K562 (cell line): ENCODE data around the gene SHISA8. TPM values are rescaled to one million over a fixed set of nuclear protein-coding genes. Genes with fewer than 3 reads are reported as not detected.

Experiments used
- ATAC-seq: fragments of 200-7000 bp; cut with Tn5 transposase; 3 replicates; pipeline ENCODE4 v1.9.1; 2020; ENCODE audit warnings: moderate library complexity
- BruUV-seq: library from RNA; stranded (reverse); fragments of 400-500 nt; replicated peaks from 2 replicates; lab custom pipeline; 2021; lab: Mats Ljungman, UMichigan
- CTCF ChIA-PET: fragments of 300-600 bp; formaldehyde crosslinking; extraction: SDS; loops from one replicate; lab custom pipeline; 2021; ENCODE audit warnings: low intra/inter-chr PET ratio; lab: Yijun Ruan, JAX
- POLR2A ChIA-PET: fragments of 300-600, 350-650 bp; sonication (Branson Sonifier 250); formaldehyde crosslinking; extraction: SDS; loops from one replicate; lab custom pipeline; 2021; ENCODE audit warnings: antibody characterized with exemption, inconsistent platforms; lab: Yijun Ruan, JAX
- DNase-seq, 4 experiments: peaks; one replicate each; pipeline versions ENCODE4 v3.0.0 to v3.0.0-alpha.2; 2011 to 2018; ENCODE audit warnings: low spot score in 3 of 4, mixed read lengths in 3 of 4; ENCODE audit errors: extremely low read depth in 1 of 4
- FAIRE-seq: peaks from 2 replicates; lab custom pipeline; 2011; peaks lifted over from hg19 to GRCh38; lab: Jason Lieb, UNC
- H2AFZ ChIP-seq: 2 replicates; pipeline ENCODE4 v1.6.0; 2011; ENCODE audit warnings: low read depth, low read length, control low read depth, inconsistent platforms
- H3K27ac ChIP-seq: fragments of 200-600 bp; 3 replicates; pipeline ENCODE4 v1.8.0; 2011; ENCODE audit warnings: low read depth, mild to moderate bottlenecking, control low read depth, inconsistent platforms, low read length, moderate library complexity, mixed read lengths; ENCODE audit errors: extremely low read depth
- H3K27me3 ChIP-seq, 2 experiments: fragments of 300-600 bp in 1 of 2; 2 replicates in 1 of 2; 3 replicates in 1 of 2; pipeline versions ENCODE4 v1.6.0 to v1.8.0; 2011; ENCODE audit warnings: inconsistent platforms in 2 of 2, low read length in 2 of 2, mild to moderate bottlenecking in 1 of 2, mixed read lengths in 1 of 2, moderate library complexity in 1 of 2; ENCODE audit not compliant: control insufficient read depth in 2 of 2, insufficient read depth in 2 of 2
- H3K36me3 ChIP-seq: fragments of 300-600 bp; 3 replicates; pipeline ENCODE4 v1.8.0; 2011; ENCODE audit warnings: mild to moderate bottlenecking, low read length, inconsistent platforms; ENCODE audit not compliant: control insufficient read depth, insufficient read depth
- H3K4me1 ChIP-seq, 2 experiments: fragments of 200-600 bp in 1 of 2; replicated peaks in 1 of 2; 2 replicates in 1 of 2; 3 replicates in 1 of 2; pipeline versions ENCODE4 v1.5.1 to v1.8.0; 2011; ENCODE audit warnings: inconsistent platforms in 2 of 2, low read length in 2 of 2, mild to moderate bottlenecking in 1 of 2, mixed read lengths in 1 of 2, moderate library complexity in 1 of 2; ENCODE audit not compliant: control insufficient read depth in 2 of 2, insufficient read depth in 2 of 2
- H3K4me2 ChIP-seq: 2 replicates; pipeline ENCODE4 v1.6.1; 2011; ENCODE audit warnings: low read length, control low read depth, inconsistent platforms, mixed read lengths; ENCODE audit not compliant: insufficient read depth
- H3K4me3 ChIP-seq: fragments of 200-600 bp; sonication (generic), shearing (Covaris generic); 2 replicates; pipeline ENCODE4 v1.5.1; 2016; ENCODE audit warnings: control low read depth, inconsistent platforms
- H3K79me2 ChIP-seq: fragments of 200-600 bp; 3 replicates; pipeline ENCODE4 v1.8.0; 2011; ENCODE audit warnings: low read length, inconsistent platforms; ENCODE audit not compliant: control insufficient read depth, insufficient read depth
- H3K9ac ChIP-seq, 2 experiments: 2 replicates each; pipeline versions ENCODE4 v1.6.0 to v1.6.1; 2011; ENCODE audit warnings: low read depth in 2 of 2, low read length in 2 of 2, control low read depth in 1 of 2, inconsistent platforms in 1 of 2, mild to moderate bottlenecking in 1 of 2, mixed read lengths in 1 of 2; ENCODE audit not compliant: insufficient read depth in 1 of 2
- H3K9me1 ChIP-seq: one replicate; pipeline ENCODE4 v1.6.0; 2011; ENCODE audit warnings: inconsistent platforms, mild to moderate bottlenecking, low read length, moderate library complexity; ENCODE audit not compliant: control insufficient read depth, insufficient read depth
- H3K9me3 ChIP-seq: replicated peaks from 2 replicates; pipeline ENCODE4 v1.5.1; 2011; ENCODE audit warnings: low read depth, low read length, inconsistent platforms; ENCODE audit not compliant: control insufficient read depth, insufficient read depth
- H4K20me1 ChIP-seq: replicated peaks from 2 replicates; pipeline ENCODE4 v1.6.1; 2011; ENCODE audit warnings: low read length, inconsistent platforms, mixed read lengths; ENCODE audit not compliant: control insufficient read depth, insufficient read depth
- CTBP1 ChIP-seq: fragments of 450-650 bp; IDR thresholded peaks from 2 replicates; pipeline ENCODE4 v1.6.1; 2016; ENCODE audit warnings: borderline replicate concordance
- EHMT2 ChIP-seq: fragments of 450-650 bp; IDR thresholded peaks from 2 replicates; pipeline ENCODE4 v1.6.1; 2018; ENCODE audit warnings: antibody characterized with exemption
- FOXP1 ChIP-seq: sonication (generic); formaldehyde crosslinking; IDR thresholded peaks from 2 replicates; pipeline ENCODE4 v1.8.0; 2022; ENCODE audit warnings: mild to moderate bottlenecking, missing genetic modification reagents
- GTF3C2 ChIP-seq: IDR thresholded peaks from 3 replicates; pipeline ENCODE4 v1.6.1; 2011; ENCODE audit warnings: borderline replicate concordance, mild to moderate bottlenecking, moderate library complexity; ENCODE audit not compliant: insufficient read length; ENCODE audit errors: extremely low read depth
- IRF2 ChIP-seq: sonication (generic); formaldehyde crosslinking; IDR thresholded peaks from 2 replicates; pipeline ENCODE4 v1.8.1; 2022; ENCODE audit warnings: mild to moderate bottlenecking, missing genetic modification reagents
- KDM5B ChIP-seq: fragments of 200-600 bp; sonication (generic); IDR thresholded peaks from 2 replicates; pipeline ENCODE4 v1.6.1; 2012; ENCODE audit warnings: low read depth, mild to moderate bottlenecking, moderate library complexity, low read length, control low read depth, inconsistent platforms; ENCODE audit not compliant: insufficient replicate concordance
- NRF1 ChIP-seq, 2 experiments: fragments of 450-650 bp; IDR thresholded peaks in 1 of 2; conservative IDR thresholded peaks in 1 of 2; 2 replicates each; pipeline ENCODE4 v1.6.1; 2014; ENCODE audit warnings: mild to moderate bottlenecking in 2 of 2
- POLR2G ChIP-seq: fragments of 200-400 bp; formaldehyde crosslinking; IDR thresholded peaks from 2 replicates; pipeline ENCODE4 v1.6.1; 2017; ENCODE audit warnings: low read depth, mild to moderate bottlenecking, antibody characterized with exemption, low read length, moderate library complexity
- SRSF3 ChIP-seq: fragments of 200-400 bp; formaldehyde crosslinking; IDR thresholded peaks from 2 replicates; pipeline ENCODE4 v1.6.1; 2016; ENCODE audit warnings: mild to moderate bottlenecking, low read length, moderate library complexity; ENCODE audit not compliant: insufficient read depth
- THRAP3 ChIP-seq: fragments of 450-650 bp; IDR thresholded peaks from 2 replicates; pipeline ENCODE4 v1.6.1; 2016; ENCODE audit warnings: mild to moderate bottlenecking, inconsistent platforms, borderline replicate concordance
- ZEB2 ChIP-seq: fragments of 450-650 bp; IDR thresholded peaks from 2 replicates; pipeline ENCODE4 v1.6.1; 2016
- ZNF175 ChIP-seq: fragments of 200-800 bp; sonication (Bioruptor generic); IDR thresholded peaks from 2 replicates; pipeline ENCODE4 v1.6.1; 2016; ENCODE audit warnings: low read depth, mild to moderate bottlenecking, missing genetic modification characterization, missing compliant biosample characterization
- ZNF75A ChIP-seq: fragments of 450-650 bp; formaldehyde crosslinking; IDR thresholded peaks from 2 replicates; pipeline ENCODE4 v1.4.0; 2020; ENCODE audit warnings: mild to moderate bottlenecking
- ZNF785 ChIP-seq: fragments of 250-450 bp; sonication (Bioruptor Pico); IDR thresholded peaks from 2 replicates; pipeline ENCODE4 v1.4.0; 2020; ENCODE audit warnings: mild to moderate bottlenecking
- WGBS: fragments of 100-300 bp; shearing (Covaris generic); methylation state at CpG from one replicate; pipeline ENCODE4 v1.1.6; 2016; ENCODE audit warnings: low coverage, mixed read lengths; ENCODE audit not compliant: insufficient coverage; ENCODE audit errors: missing lambda C conversion rate; 5-methylcytosine and 5-hydroxymethylcytosine counted together
- in situ Hi-C: fragments of 300-500 bp; cut with MboI; formaldehyde crosslinking; loops from 4 replicates; pipeline ENCODE4 v1.15.0; 2018; ENCODE audit warnings: inconsistent platforms, mixed read lengths
- intact Hi-C: fragments of 100-400 bp; cut with micrococcal nuclease; formaldehyde crosslinking; loops from 2 replicates; pipeline ENCODE4 v1.14.2; 2022
- polyA plus RNA-seq, 8 experiments: library from polyadenylated mRNA; depleted of rRNA in 4 of 8; stranded (reverse) in 5 of 8; unstranded in 3 of 8; fragments of >200 nt; fragmentation: Nextera tagmentation in 2 of 8; fragmentation: Illumina TruSeq in 1 of 8; extraction: Ambion mirVana in 2 of 8; extraction: Trizol in 1 of 8; gene quantifications; 2 replicates each; pipeline versions ENCODE4 v1.2.1 to v1.2.3, GENCODE V29; 2011 to 2014; ENCODE audit warnings: inconsistent platforms in 1 of 8, missing spikeins in 1 of 8
- total RNA-seq, 7 experiments: library from RNA; depleted of rRNA in 6 of 7; stranded (reverse); fragments of >200 nt in 6 of 7; fragmentation: Illumina TruSeq in 2 of 7; extraction: Trizol in 2 of 7; gene quantifications; 2 replicates each; pipeline versions ENCODE4 v1.2.1 to v1.2.3, GENCODE V29; 2011 to 2021; ENCODE audit warnings: low replicate concordance in 1 of 7

Gene SHISA8
- total and polyA plus RNA-seq, 9 of the 15 experiments (the other 6 are each of a cell fraction or from before 2014, with no cell fraction given), result 0.07 to 3.3 (median 1.1) TPM; not detected in 4

- CTCF ChIA-PET, result no interaction called here
- H2AFZ ChIP-seq, result no peak overlapping the region
- BruUV-seq, result no TSS peak
- FAIRE-seq (no peak), ATAC-seq (no peak), DNase-seq (no peak)
- no peaks in the 10 kb centered on the region for H3K27me3 ChIP-seq
- POLR2A ChIA-PET, result interaction anchor here (0.6 to 1.3 kb wide), 5 partner anchors 11 to 40 kb away, joined by 3 to 8 read pairs (median 3); no protein-coding TSS in a partner anchor
- no peak overlapping the region for H3K4me2 ChIP-seq
- WGBS, result 75% methylated on average over 1 of the region's 2 CpGs
- TF ChIP-seq THRAP3, result no peak
- no peak for TF ChIP-seq EHMT2
- no peak for TF ChIP-seq ZNF175 (CRISPR knock-in tag)
- TF ChIP-seq ZEB2, result no peak
- H3K4me1 ChIP-seq, result no peaks in the 10 kb centered on the region
- intact Hi-C loops, result no loop called here
- no peak overlapping the region for H3K4me3 ChIP-seq
- H3K79me2 ChIP-seq, result no peaks in the 10 kb centered on the region
- in situ Hi-C loops, result no loop called here
- no peak overlapping the region for H3K9ac ChIP-seq
- peaks cover 4% of the 10 kb centered on the region for H3K9me1 ChIP-seq
- H3K36me3 ChIP-seq, result peaks cover 95% of the 10 kb centered on the region
- H3K27ac ChIP-seq, result no peak overlapping the region
- H3K9me3 ChIP-seq, result no peaks in the 10 kb centered on the region
- peaks cover 2% of the 10 kb centered on the region; the same call in 1 of the 2 replicates for H4K20me1 ChIP-seq
Observed at GRCh38 chr22:41883400-41883799, 31.5 kb downstream of the SHISA8 start.

- Histone ChIP-seq H4K20me1 (peaks cover 2% of the 10 kb centered on the region; the same call in 1 of the 2 replicates), H3K27ac (no peak overlapping the region), H2AFZ (no peak overlapping the region), H3K9me1 (peaks cover 4% of the 10 kb centered on the region), H3K79me2 (no peaks in the 10 kb centered on the region), H3K27me3 (no peaks in the 10 kb centered on the region), H3K9ac (peak overlapping the region in 1 of 2 experiments; percentile 7; a peak in 1 of 4 replicates), H3K4me2 (no peak overlapping the region), H3K36me3 (peaks cover 97% of the 10 kb centered on the region), H3K9me3 (no peaks in the 10 kb centered on the region), H3K4me3 (no peak overlapping the region), H3K4me1 (no peaks in the 10 kb centered on the region)
- ATAC-seq, result no peak
- FAIRE-seq, result no peak
- intact Hi-C loops (no loop called here), in situ Hi-C loops (no loop called here)
- POLR2A ChIA-PET, result interaction anchor here (1.2 to 1.5 kb wide), 3 partner anchors 9 to 21 kb away, joined by 4 read pairs; no protein-coding TSS in a partner anchor
- WGBS, result 93% methylated on average over 13 of the region's 16 CpGs
- no TSS peak for BruUV-seq
- no peak for DNase-seq
- CTCF ChIA-PET, result interaction anchor here (0.7 kb wide), 1 partner anchor 336 kb away, joined by 3 read pairs; the partner anchor contains the start of gene POLR3H
- TF ChIP-seq SRSF3 (no peak), IRF2 (no peak), ZNF785 (CRISPR knock-in tag) (no peak), ZNF75A (no peak), KDM5B (no peak), GTF3C2 (no peak), CTBP1 (no peak), FOXP1 (CRISPR knock-in tag) (no peak), NRF1 (conservative IDR thresholded peaks at IDR 0.05 in 1 of 2, IDR thresholded peaks at IDR 0.05 in 1 of 2) (no peak), POLR2G (peak; percentile 52)
Observed at GRCh38 chr22:41880653-41881052, 34.2 kb downstream of the SHISA8 start.
